Amygdala (tissue), 56 donors: ENCODE data around the gene THSD7A.

ENCODE experiments used
- DNase-seq, 56 donors: peaks; one replicate each; lab custom pipeline; 2025; lab: John Stamatoyannopoulos, UW

THSD7A gene

GRCh38 chr7:11642841-11643240 is 189.2 kb downstream of the THSD7A start:
- DNase-seq = no peak

- DNase-seq = no peak
Measured at GRCh38 chr7:11642276-11642675, 189.7 kb downstream of the THSD7A start.

GRCh38 chr7:11638011-11638774 is 193.8 kb downstream of the THSD7A start:
- no peak for DNase-seq

GRCh38 chr7:11636274-11636673 is 195.7 kb downstream of the THSD7A start:
- DNase-seq = no peak

GRCh38 chr7:11633310-11633709 is 198.7 kb downstream of the THSD7A start:
- DNase-seq = no peak

- DNase-seq = no peak
Measured at GRCh38 chr7:11630355-11630754, 201.6 kb downstream of the THSD7A start.

GRCh38 chr7:11625669-11626068 is 206.3 kb downstream of the THSD7A start:
- DNase-seq = no peak

- DNase-seq = no peak
Measured at GRCh38 chr7:11623093-11623678, 208.8 kb downstream of the THSD7A start.

- no peak for DNase-seq
Measured at GRCh38 chr7:11620406-11621253, 211.4 kb downstream of the THSD7A start.

- DNase-seq = no peak
Measured at GRCh38 chr7:11616466-11616865, 215.5 kb downstream of the THSD7A start.

GRCh38 chr7:11615174-11615573 is 216.8 kb downstream of the THSD7A start:
- DNase-seq = no peak

GRCh38 chr7:11613292-11613930 is 218.6 kb downstream of the THSD7A start:
- DNase-seq = no peak

- no peak for DNase-seq
Measured at GRCh38 chr7:11612737-11613136, 219.3 kb downstream of the THSD7A start.

GRCh38 chr7:11609096-11609670 is 222.8 kb downstream of the THSD7A start:
- no peak for DNase-seq

GRCh38 chr7:11607686-11608085 is 224.3 kb downstream of the THSD7A start:
- DNase-seq = no peak

- no peak for DNase-seq
Measured at GRCh38 chr7:11605749-11606148, 226.2 kb downstream of the THSD7A start.

GRCh38 chr7:11604505-11604904 is 227.5 kb downstream of the THSD7A start:
- DNase-seq = no peak

GRCh38 chr7:11601761-11602160 is 230.2 kb downstream of the THSD7A start:
- DNase-seq = no peak

- DNase-seq = no peak
Measured at GRCh38 chr7:11593322-11593721, 238.7 kb downstream of the THSD7A start.

GRCh38 chr7:11592699-11593098 is 239.3 kb downstream of the THSD7A start:
- DNase-seq = no peak

GRCh38 chr7:11591943-11592342 is 240.1 kb downstream of the THSD7A start:
- DNase-seq = no peak
